Stimulated activated CD4-positive, alpha-beta T cell treated with anti-CD3 and anti-CD28 coated beads, Interleukin-2, amount 100 ng/mL, for 48 hours (primary cell): ENCODE results near the gene KLF6.

Source experiments
- DNase-seq, 2 donors: peaks; one replicate each; pipeline ENCODE4 v3.0.0-alpha.2; 2020

Gene KLF6

DNA sequence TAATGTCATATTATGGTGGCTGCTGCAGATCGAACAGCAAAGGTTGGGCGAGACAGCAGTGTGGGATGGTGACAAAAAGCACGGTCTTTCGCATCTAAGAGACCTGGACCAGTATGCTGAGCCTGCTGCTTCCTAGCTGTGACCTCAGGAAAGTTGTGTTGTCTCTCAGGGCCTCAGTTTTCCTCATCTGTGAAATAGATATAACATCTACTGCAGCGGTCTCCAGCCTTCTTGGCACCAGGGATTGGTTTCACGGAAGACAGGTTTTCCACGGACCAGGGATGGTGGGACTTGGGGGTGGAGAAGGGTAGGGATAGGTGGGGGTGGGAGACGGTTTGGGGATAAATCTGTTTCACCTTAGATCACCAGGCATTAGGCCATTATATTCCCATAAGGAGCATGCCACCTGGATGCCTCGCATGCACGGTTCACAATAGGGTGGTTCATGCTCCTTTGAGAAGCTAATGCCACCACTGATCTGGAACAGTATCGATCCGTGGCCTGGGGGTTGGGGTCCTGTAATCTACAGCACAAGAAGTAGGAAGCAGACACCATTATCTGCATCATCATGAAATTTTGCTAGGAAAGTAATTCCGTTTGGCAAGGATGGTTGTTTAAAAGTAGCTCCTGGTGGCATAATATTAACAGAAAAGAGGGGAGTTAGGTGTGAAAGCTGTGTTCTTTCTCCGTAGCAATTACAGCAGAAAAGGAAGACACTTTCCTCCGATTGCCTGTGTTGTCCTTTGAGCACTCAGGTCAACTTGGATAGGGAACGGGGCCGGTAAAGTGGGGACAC, 10.8 kb downstream of the KLF6 start:
- DNase-seq = no peak

DNA sequence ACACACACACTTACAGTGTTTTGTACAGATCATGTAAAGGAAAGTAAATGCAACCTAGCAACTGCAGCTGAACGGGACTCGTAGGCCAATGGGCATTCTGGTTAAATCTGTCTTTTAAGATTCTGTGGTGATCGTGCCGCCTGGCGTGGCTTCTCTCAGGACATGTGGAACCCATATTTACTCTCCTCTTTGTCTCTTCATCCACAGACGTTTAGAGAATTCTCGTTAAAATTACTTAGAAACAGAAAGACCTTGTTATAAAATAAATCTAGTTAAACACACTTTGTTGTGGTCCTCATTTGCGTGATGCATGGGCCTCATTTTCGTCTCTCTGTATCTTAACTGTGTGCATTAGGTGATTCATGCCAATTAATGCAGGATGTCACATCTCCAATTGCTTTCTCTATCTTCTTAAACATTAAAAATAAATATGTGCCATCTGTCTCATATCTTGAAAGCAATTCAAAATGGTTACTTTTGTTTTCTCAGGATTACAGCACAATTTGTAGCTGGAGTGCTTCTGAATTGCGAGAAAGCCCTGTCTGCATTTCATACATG, 11.5 kb downstream of the KLF6 start:
- DNase-seq = no peak

DNA sequence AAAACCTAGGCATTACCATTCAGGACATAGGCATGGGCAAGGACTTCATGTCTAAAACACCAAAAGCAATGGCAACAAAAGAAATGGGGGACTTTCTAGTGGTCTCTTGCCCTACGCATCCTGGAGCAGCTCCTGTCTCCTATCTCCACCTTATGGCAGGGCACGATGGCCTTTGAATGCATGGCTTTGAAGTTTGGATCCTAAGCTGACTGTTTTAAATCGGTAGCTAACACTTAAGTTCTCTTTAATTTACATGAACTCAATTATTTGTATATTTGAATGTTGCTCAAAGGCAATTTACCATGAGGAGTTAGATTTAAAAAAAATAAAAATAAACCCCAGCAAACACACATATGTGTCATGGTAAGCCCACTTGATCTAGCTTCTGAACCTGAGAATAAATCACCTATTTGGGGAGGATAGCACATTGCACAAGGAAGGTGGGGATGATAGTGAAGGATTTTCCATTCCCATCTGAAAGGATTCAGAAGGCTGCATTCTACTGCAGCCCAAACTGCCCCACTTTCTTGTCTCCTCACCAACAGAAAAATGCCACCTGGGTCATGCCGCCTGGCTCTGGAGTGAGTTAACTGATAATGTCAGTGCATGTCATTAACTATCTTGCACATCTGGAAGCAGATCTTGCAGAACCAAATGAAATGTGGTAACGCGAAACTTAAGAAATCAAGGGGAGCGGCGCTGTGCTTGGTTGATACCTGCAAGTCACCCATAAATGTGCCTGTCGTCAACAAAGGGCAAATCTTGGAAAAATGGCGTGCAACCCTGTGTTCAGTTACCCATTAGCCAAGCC, 12.4 kb downstream of the KLF6 start:
- DNase-seq = no peak

DNA sequence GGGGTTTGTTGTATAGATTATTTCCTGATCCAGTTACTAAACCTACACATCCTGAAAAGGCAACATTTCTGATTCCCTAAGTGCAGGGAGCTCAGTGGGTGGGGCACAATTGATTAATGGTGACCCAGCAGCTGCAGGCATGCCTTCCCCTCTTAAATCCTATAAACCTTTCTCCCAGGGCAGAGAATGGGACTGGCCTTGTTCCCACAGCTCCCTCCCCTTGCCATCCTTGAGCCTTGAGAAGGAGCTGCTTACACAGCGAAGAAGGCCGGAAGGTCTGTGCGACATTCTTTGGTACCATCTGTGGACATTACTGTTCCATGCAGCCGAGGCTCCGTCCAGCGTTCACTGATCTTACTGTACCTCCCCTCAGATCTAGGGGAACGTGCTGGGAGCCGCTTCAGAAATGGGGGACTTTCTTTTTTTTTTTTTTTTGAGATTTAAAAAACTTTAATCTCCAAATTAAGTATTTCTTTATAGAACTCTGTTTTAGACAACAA, 14.3 kb downstream of the KLF6 start:
- DNase-seq = no peak

DNA sequence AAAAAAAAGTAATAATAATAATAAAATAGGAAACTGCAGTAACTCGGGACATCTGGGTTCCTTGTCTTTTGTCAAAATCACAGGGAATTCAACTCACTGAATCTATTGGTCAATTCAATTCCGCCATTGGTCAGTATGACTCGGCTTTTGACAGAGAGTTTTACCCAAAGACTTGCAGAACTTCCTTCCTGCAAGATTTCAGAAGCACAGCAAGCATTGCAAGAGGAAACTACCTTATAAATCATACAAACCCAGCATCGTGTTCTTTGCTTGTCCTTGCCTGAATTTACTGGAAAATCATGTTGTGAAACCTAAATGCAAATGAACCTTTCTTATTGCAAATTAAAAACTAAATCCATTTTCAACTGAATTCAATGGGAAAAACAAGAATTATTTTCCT, 15.5 kb downstream of the KLF6 start:
- DNase-seq = no peak

DNA sequence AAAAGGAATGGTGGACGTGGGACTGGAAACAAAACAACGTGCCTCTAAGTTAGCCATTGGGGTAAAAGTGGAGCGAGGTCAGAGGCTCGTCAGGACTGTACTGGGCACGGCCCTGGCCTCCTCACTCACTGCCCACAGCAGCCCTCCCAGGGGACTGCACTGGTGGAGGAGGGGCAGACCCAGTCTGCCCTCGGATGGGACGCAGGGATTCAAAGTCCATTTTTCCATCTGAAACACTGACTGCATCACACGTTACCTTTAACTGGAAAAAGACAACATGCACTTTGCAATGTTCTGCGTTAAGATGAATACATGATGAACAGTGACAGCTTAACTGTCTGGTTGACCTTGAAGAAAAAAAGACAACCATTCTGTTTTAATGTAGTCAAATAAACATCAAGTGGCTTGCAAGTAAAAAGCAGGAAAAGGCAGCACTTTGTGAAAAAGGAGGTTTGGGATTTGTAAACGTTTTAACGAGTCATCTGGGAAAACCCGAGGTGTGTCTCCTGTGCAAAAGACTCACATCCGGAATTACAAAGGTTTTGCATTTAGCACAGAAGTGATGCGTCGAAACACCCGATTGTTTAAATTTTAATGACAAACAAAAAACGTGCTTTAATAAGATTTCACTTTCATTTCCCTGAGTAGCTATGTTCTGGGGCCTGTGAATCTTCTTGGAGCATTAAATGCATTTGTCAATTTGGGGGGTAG, 18.8 kb downstream of the KLF6 start:
- DNase-seq = no peak

DNA sequence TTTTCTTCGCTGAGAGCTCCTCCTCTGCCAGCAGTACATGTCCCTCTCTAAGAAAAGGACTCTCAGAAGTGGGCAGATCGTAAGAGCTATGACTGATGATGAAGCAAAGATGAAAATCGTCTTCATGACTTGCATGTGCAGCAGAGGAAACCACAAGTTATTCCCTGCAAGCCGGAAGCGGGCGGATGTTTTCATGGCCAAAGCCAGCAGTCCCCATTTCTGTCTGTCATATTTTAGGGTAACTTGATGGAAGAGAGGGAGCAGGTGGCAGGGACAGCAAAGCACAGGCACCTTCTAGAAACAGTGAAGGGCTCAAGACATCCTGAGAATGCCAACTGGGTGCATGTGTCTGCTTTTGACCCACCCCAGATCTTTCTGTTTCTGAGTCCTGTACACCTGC, 19.9 kb downstream of the KLF6 start:
- DNase-seq = no peak

DNA sequence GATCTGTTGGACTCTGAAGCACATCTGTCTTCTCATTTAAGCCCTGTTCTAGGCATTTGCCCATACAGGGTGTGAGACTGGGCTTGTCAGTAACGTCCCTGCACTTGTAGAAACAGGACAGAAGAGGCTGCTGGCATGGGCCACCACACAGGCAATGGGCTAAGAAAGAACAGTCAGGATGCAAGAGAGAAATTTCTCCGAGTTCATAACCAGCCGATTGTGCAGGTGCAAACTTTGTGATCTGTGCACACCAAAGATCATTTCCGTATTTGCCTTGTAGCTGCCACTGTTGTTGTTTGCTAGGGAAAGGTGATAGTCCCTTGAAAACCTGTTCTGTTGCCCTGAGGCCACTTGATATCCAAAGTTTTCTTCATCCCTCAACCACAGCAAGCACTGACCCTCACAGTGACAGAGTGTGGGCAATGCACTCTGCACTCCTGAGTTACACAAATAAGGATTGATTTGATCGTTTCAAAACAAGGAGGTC, 20.3 kb downstream of the KLF6 start:
- DNase-seq = no peak

DNA sequence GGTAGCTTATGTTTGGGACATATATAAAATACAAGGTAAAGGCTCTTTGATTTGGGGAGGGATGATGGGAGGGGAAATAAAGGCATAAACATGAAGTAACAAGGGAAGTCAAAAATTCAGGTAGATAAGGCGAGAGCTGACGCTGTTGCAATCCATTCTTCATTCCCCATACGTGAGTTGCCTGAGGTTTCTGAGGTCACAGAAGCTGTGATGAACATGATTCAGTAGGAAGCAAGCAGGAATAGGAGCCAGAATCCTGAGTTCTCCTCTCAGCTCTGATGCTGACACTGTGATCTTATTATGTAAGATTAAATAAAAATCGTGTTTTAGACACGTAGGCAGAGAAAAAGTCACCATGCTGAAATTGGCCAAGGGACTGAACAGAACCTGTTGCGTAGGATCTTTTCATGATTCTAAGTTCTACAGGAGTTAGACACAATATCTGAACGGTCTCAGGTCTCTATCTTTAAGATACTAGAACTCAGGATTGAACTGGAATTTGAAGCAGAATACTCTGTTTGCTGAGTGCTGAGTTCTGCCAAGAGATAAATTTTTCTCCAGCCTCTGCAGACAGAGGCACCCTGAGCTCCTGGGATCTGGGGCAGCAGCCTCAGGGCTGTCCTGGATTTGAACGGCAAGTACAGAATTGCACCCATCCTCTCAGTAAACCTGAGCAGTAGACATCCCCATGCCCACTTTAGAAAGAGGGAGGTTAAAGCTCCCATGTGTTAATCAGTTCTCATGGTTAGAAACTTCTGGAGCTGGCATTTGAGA, 21.0 kb downstream of the KLF6 start:
- DNase-seq = no peak

DNA sequence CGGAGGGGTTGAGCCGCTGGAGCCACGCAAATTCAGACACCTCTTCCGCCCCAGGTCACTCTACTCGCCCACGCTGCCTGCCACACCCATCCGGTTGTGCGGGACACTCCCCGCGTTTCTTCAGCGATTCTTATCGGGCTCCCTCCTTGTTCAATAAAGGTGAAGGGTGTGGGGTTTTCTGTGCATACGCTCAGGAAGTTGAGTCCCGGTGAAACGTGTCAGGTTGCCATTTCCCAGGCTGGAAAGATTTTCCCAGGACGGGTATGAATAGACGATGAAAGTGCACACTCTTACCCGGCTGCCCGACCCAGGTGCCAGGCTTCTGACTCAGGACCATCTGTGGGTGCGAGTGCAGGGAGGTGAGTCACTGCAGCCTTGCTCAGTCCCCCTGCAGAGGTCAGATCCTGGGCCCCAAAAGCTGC, 22.0 kb downstream of the KLF6 start:
- DNase-seq = no peak

DNA sequence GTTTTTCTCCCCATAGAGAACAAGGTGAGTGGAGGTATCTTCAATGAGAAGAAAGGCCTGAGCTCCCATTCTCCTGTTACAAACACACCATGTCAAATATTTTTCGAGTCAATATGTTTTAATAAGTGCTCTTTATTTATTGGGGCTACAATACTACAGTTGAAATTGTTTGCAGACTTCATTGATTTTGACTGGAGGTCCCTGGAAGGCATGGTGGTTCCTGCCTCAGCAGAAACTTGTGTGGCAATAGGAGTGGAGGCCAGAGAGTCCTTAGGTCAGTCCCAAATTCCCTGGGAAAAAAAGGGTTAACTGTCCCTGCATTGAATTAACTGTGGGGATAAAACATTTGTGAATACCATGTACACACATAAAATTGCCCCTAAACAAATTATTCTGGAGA, 22.7 kb downstream of the KLF6 start:
- DNase-seq = no peak

DNA sequence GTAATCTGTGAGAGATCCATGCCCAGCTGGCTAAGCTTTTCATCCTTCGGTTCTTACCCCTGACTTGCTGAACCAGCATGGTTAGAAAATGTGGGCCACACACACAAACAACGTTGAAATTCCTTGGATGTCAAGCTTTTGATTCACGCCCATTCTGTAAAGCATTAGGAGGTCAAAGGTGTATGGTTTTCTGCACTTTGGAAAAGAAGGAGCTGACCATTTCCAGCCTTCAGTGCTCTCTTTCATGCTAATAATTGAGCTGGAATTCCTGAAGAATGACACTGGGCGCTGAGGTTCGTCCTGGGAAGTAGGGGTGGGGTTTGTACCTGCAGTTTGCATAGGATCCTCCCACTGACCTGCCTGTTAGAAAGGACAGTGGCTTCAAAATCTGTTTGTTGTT, 23.1 kb downstream of the KLF6 start:
- DNase-seq = no peak

DNA sequence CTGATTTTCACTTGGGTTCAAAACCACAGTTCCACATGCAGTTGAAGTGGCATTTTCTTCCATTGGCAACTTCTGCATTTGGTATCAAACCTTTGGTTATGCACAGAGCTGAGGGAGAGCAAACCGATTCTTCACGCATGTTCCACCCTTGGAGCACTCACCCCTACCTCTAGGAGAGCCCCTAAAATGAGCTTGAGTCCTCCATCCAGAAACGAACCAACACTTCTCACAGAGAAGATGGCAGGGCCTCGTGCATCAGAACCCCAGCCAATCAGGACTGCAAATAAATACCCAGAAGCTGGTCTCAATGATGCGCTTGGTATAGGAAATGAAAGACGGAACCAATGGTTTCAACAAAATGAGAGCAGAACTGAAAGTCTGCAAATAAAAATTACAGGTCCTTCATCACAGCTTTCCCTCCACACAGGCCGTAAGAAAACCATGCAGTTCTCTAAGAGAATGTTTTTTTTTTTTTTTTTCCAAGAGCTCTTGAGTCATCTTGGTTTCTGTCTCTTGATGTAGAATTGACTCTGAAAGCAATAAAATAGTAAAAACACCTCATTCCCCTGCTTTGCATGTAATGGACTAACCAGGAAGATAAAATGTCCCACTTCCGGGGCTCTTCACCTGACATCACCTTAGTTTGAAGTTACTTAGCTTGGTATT, 23.9 kb downstream of the KLF6 start:
- no peak for DNase-seq

DNA sequence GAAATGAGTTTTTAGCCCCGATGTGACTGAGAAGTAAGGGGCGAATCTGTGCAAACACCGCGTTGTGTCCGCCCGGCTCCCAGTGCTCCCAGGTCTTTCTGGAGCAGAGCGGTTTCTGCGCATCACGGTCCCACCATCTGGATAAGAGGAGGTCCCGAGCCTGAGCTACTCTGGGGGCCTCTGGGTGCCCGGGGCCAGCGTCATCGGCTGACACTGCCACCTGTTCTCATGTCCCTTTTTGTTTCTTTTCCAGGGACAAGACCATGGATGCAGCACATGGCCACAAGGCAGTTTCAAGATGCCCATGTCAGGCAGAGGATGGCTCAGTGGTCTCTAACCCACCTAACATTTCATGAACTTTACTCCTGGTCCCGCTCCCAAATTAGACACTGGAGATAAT, 24.9 kb downstream of the KLF6 start:
- DNase-seq = no peak

DNA sequence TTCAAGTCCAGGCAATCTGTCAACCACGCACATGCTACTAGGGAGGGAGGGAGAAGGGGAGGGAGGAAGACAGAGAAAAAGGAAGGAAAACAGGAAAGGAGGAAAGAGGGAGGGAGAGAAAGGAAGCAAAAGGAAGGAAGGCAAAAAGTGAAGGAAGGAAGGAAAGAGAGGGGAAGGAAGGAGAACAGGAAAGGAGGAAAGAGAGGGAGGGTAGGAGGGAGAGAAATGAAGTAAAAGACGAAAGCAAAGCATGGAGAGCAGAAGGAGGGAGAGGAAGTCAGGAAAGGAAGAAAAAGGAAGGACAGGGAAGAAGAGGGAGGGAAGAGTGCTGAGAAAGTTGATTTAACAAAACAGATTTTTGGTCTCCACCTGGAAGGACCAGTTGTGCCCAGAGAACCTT, 25.6 kb downstream of the KLF6 start:
- DNase-seq = no peak

DNA sequence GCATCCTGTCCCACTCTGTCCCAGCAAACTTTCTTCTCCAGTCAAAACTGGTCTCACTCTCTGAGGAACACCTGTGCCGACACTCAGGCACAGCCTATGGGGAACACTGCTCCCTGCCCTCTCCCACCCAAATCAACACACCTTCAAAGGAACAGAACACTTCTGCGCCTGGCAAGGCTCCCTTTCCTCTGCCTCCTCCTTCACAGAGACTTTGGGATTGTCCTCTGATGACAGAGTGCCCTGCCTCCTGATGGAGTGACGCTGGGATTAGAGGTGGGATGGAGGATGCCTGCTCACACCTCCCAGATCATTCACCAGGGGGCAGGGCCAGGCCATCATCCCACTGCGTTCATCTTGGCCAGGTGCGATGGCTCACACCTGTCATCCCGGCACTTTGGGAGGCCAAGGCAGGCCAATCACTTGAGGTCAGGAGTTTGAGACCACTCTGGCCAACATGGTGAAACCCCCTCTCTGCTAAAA, 26.5 kb downstream of the KLF6 start:
- no peak for DNase-seq

DNA sequence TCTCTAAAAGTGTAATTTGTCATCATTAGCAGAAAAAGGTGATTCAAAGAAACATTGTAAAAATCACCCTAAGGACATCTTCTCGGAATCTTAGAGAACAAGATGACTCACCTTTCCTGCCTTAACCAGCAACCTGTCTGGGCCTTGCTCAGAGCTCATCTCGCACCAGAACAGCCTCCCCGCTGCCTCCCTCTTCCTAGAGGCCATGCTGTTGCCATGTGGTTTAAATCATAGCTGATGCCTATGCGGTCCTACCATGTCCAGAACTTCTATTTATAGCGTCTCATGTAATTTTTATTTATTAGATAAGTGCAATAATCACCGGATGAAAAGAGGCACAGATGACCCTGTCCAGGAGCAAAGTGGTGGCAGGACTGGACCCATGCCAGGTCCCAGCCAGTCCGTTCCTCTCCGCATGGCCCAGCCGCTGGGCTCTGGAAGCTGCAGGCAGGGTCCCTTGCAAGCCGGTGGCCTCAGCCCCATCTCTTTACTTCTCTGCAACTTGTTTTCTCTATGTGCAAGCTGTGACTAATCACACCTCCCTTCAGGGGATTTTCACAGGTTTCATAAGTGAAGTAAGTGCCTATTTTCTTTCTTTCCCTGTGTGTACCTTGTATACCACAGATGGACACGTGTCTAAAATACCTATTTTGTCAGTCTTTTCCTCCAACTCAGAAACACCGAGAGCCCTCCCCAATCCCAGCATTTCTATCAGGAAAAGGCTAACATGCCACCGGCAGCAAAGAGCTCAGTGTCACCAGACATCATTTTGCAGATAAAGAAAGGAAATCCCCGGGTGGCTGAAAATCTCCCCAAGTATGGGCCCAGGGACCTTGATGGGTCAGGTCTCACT, 27.1 kb downstream of the KLF6 start:
- no peak for DNase-seq

DNA sequence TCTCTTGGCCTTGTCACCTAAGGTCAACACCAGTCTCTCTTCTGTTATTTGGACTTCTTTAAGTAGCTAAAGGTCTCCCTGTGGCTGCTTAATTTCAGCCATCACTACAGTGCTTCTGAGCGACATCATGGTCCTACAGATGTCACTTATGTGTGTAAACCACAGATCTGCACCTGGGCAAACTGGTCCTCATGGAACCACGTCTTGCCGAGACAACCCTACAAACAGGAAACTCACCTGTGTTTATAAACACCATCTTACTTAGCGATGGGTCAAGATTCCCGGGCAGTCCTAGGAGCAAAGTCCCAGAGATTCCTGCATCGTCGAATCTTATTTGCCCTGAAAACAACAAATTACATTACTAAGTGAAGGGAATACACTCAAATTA, 27.8 kb downstream of the KLF6 start:
- DNase-seq = no peak

DNA sequence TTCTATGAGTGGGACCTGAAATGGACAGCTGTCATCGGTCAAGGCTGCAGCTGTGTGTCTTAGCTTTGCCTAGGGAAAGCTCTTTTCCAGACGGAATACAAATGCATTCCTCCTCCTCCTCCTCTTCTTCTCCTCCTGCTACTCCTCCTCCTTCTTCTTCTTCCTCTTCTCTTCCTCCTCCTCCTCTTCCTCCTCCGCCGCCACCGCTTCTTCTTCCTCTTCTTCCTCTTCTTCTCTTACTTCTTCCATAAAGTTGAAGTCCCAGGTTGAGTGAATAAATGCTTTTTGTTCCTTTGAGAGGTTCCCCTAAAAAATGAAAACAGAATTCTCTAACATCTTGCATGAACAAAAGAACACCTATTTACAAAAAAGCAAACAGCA, 28.7 kb downstream of the KLF6 start:
- DNase-seq = no peak
